ENCODE results near the gene CD1B.

Gene CD1B

GRCh38 chr1:158327481-158327880 is 3.9 kb downstream of the CD1B start:
- TF ChIP-seq TAF1 (IDR thresholded peaks at IDR 0.05; ENCODE audit: borderline replicate concordance, insufficient read depth, low read length) (no peak), FOXP2 (optimal IDR thresholded peaks at IDR 0.05; ENCODE audit: borderline replicate concordance, extremely low read depth, extremely low read length, insufficient read depth) (no peak), REST (IDR thresholded peaks at IDR 0.05; ENCODE audit: insufficient read depth in 1 of 2, low read depth in 2 of 2, low read length in 2 of 2) (no peak), POLR2AphosphoS5 (IDR thresholded peaks at IDR 0.05; ENCODE audit: low read depth, low read length) (no peak), SIN3A (IDR thresholded peaks at IDR 0.05; ENCODE audit: borderline replicate concordance, insufficient read depth, low read length) (no peak)

GRCh38 chr1:158324395-158324794 is 6.9 kb downstream of the CD1B start:
- TF ChIP-seq FOXP2 (optimal IDR thresholded peaks at IDR 0.05; ENCODE audit: borderline replicate concordance, extremely low read depth, extremely low read length, insufficient read depth), result no peak
- TF ChIP-seq TAF1 (IDR thresholded peaks at IDR 0.05; ENCODE audit: borderline replicate concordance, insufficient read depth, low read length), result no peak
- TF ChIP-seq REST (IDR thresholded peaks at IDR 0.05; ENCODE audit: insufficient read depth in 1 of 2, low read depth in 2 of 2, low read length in 2 of 2), result no peak
- no peak for TF ChIP-seq POLR2AphosphoS5 (IDR thresholded peaks at IDR 0.05; ENCODE audit: low read depth, low read length)
- no peak for TF ChIP-seq SIN3A (IDR thresholded peaks at IDR 0.05; ENCODE audit: borderline replicate concordance, insufficient read depth, low read length)

GRCh38 chr1:158323866-158324265 is 7.5 kb downstream of the CD1B start:
- TF ChIP-seq POLR2AphosphoS5 (IDR thresholded peaks at IDR 0.05; ENCODE audit: low read depth, low read length) (no peak), SIN3A (IDR thresholded peaks at IDR 0.05; ENCODE audit: borderline replicate concordance, insufficient read depth, low read length) (no peak), FOXP2 (optimal IDR thresholded peaks at IDR 0.05; ENCODE audit: borderline replicate concordance, extremely low read depth, extremely low read length, insufficient read depth) (no peak), TAF1 (IDR thresholded peaks at IDR 0.05; ENCODE audit: borderline replicate concordance, insufficient read depth, low read length) (no peak), REST (IDR thresholded peaks at IDR 0.05; ENCODE audit: insufficient read depth in 1 of 2, low read depth in 2 of 2, low read length in 2 of 2) (no peak)

- TF ChIP-seq TAF1 (IDR thresholded peaks at IDR 0.05; ENCODE audit: borderline replicate concordance, insufficient read depth, low read length), result no peak
- no peak for TF ChIP-seq POLR2AphosphoS5 (IDR thresholded peaks at IDR 0.05; ENCODE audit: low read depth, low read length)
- TF ChIP-seq SIN3A (IDR thresholded peaks at IDR 0.05; ENCODE audit: borderline replicate concordance, insufficient read depth, low read length), result no peak
- TF ChIP-seq REST (IDR thresholded peaks at IDR 0.05; ENCODE audit: insufficient read depth in 1 of 2, low read depth in 2 of 2, low read length in 2 of 2), result no peak
- TF ChIP-seq FOXP2 (optimal IDR thresholded peaks at IDR 0.05; ENCODE audit: borderline replicate concordance, extremely low read depth, extremely low read length, insufficient read depth), result no peak
Observed at GRCh38 chr1:158311066-158311465, 20.3 kb downstream of the CD1B start.

GRCh38 chr1:158310623-158311022 is 20.7 kb downstream of the CD1B start:
- TF ChIP-seq POLR2AphosphoS5 (IDR thresholded peaks at IDR 0.05; ENCODE audit: low read depth, low read length), result no peak
- no peak for TF ChIP-seq SIN3A (IDR thresholded peaks at IDR 0.05; ENCODE audit: borderline replicate concordance, insufficient read depth, low read length)
- TF ChIP-seq REST (IDR thresholded peaks at IDR 0.05; ENCODE audit: insufficient read depth in 1 of 2, low read depth in 2 of 2, low read length in 2 of 2), result no peak
- no peak for TF ChIP-seq TAF1 (IDR thresholded peaks at IDR 0.05; ENCODE audit: borderline replicate concordance, insufficient read depth, low read length)
- TF ChIP-seq FOXP2 (optimal IDR thresholded peaks at IDR 0.05; ENCODE audit: borderline replicate concordance, extremely low read depth, extremely low read length, insufficient read depth), result no peak

Data from PFSK-1 (cell line).